ENCODE measurements around the gene SBNO1.

Gene SBNO1

DNA sequence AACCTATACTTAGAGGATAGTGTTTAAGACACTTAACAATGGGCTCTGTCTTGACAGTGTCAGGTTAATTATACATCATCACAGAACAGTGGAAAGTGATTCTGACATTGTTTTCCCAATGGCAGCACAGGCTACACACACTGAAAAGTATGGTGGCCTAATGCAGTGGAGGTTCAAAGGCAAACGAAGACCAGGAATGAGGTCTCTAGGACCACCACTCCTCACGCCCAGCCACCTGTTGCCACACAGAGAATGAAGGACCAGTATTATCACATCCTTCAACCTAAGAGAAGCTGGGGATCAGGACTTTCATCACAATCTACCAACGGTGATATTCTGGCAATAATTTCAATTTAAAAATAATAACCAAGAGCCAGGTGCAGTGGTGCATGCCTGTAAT is 58.4 kb downstream of the SBNO1 start:
- Histone ChIP-seq H3K4me3 (replicated peaks; ENCODE audit: insufficient read depth, low read length) (no peak overlapping the region), H3K27me3 (ENCODE audit: insufficient read depth, poor library complexity, severe bottlenecking) (no peaks in the 10 kb centered on the region), H3K27ac (replicated peaks) (no peak overlapping the region)
- TF ChIP-seq SPI1 (IDR thresholded peaks at IDR 0.05; ENCODE audit: borderline replicate concordance, low read depth) = no peak
- no peak for TF ChIP-seq GABPA (IDR thresholded peaks at IDR 0.05; ENCODE audit: low read depth)
- TF ChIP-seq, protein P1, sequence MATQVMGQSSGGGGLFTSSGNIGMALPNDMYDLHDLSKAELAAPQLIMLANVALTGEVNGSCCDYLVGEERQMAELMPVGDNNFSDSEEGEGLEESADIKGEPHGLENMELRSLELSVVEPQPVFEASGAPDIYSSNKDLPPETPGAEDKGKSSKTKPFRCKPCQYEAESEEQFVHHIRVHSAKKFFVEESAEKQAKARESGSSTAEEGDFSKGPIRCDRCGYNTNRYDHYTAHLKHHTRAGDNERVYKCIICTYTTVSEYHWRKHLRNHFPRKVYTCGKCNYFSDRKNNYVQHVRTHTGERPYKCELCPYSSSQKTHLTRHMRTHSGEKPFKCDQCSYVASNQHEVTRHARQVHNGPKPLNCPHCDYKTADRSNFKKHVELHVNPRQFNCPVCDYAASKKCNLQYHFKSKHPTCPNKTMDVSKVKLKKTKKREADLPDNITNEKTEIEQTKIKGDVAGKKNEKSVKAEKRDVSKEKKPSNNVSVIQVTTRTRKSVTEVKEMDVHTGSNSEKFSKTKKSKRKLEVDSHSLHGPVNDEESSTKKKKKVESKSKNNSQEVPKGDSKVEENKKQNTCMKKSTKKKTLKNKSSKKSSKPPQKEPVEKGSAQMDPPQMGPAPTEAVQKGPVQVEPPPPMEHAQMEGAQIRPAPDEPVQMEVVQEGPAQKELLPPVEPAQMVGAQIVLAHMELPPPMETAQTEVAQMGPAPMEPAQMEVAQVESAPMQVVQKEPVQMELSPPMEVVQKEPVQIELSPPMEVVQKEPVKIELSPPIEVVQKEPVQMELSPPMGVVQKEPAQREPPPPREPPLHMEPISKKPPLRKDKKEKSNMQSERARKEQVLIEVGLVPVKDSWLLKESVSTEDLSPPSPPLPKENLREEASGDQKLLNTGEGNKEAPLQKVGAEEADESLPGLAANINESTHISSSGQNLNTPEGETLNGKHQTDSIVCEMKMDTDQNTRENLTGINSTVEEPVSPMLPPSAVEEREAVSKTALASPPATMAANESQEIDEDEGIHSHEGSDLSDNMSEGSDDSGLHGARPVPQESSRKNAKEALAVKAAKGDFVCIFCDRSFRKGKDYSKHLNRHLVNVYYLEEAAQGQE (IDR thresholded peaks at IDR 0.05; ENCODE audit: insufficient replicate concordance, low read depth) = no peak
- TF ChIP-seq POLR2AphosphoS5 (IDR thresholded peaks at IDR 0.05; ENCODE audit: low read depth) = no peak
- TF ChIP-seq, protein P2, sequence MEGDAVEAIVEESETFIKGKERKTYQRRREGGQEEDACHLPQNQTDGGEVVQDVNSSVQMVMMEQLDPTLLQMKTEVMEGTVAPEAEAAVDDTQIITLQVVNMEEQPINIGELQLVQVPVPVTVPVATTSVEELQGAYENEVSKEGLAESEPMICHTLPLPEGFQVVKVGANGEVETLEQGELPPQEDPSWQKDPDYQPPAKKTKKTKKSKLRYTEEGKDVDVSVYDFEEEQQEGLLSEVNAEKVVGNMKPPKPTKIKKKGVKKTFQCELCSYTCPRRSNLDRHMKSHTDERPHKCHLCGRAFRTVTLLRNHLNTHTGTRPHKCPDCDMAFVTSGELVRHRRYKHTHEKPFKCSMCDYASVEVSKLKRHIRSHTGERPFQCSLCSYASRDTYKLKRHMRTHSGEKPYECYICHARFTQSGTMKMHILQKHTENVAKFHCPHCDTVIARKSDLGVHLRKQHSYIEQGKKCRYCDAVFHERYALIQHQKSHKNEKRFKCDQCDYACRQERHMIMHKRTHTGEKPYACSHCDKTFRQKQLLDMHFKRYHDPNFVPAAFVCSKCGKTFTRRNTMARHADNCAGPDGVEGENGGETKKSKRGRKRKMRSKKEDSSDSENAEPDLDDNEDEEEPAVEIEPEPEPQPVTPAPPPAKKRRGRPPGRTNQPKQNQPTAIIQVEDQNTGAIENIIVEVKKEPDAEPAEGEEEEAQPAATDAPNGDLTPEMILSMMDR (IDR thresholded peaks at IDR 0.05; ENCODE audit: insufficient read depth, low read length) = no peak
- no peak for DNase-seq (ENCODE audit: low read depth in 1 of 2, low spot score in 1 of 2)

DNA sequence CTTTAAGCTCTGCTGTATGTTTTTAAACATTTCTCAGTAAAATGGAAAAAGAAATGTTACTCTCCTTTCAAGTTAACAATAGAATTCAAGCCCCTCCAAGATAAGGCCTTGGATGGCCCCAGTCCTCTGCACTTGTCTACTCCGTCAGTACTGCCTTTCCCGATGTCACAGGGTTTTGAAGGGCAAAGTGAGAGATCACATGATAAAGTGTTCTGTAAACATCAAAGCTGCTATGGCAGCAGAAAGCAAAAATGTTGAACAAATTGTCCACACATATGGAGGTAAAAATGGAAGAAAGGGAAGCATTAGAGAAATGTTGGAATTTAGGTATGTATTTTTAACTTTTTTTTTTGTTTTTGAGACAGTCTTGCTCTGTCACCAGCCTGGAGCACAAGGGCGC is 59.5 kb downstream of the SBNO1 start:
- DNase-seq (ENCODE audit: low read depth in 1 of 2, low spot score in 1 of 2) = no peak
- Histone ChIP-seq H3K27me3 (ENCODE audit: insufficient read depth, poor library complexity, severe bottlenecking) (no peaks in the 10 kb centered on the region), H3K27ac (replicated peaks) (no peak overlapping the region), H3K4me3 (replicated peaks; ENCODE audit: insufficient read depth, low read length) (no peak overlapping the region)
- TF ChIP-seq POLR2AphosphoS5 (IDR thresholded peaks at IDR 0.05; ENCODE audit: low read depth) (no peak), SPI1 (IDR thresholded peaks at IDR 0.05; ENCODE audit: borderline replicate concordance, low read depth) (no peak), GABPA (IDR thresholded peaks at IDR 0.05; ENCODE audit: low read depth) (no peak)
- TF ChIP-seq, protein P2 (IDR thresholded peaks at IDR 0.05; ENCODE audit: insufficient read depth, low read length) = no peak
- TF ChIP-seq, protein P1 (IDR thresholded peaks at IDR 0.05; ENCODE audit: insufficient replicate concordance, low read depth) = no peak

DNA sequence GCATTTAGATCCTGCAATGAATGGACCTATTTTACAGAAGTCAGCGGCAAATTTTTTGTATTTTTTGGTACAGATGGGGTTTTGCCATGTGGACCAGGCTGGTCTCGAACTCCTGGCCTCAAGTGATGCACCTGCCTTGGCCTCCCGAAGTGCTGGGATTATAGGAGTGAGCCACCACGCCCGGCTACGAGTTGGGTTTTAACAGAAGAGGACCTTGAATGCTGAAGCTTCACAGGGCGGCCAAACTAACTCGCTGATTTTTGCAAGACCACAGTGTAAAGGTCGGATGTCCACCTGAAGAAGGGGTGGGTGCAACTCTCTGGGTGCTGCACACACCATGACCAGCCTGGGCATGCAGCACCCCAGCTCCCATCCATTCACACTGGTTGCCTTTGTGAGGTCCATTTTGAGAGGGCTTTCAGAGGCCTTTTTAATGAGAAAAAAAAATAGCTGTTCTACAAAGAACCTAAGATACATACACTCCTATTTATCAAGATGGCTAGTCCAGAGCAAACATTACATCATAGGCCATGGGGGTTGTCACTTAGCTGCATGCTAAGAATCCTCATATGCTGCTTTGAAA is 71.4 kb downstream of the SBNO1 start:
- no peak for TF ChIP-seq POLR2AphosphoS5 (IDR thresholded peaks at IDR 0.05; ENCODE audit: low read depth)
- TF ChIP-seq, protein P1 (IDR thresholded peaks at IDR 0.05; ENCODE audit: insufficient replicate concordance, low read depth) = no peak
- TF ChIP-seq SPI1 (IDR thresholded peaks at IDR 0.05; ENCODE audit: borderline replicate concordance, low read depth) = no peak
- TF ChIP-seq, protein P2 (IDR thresholded peaks at IDR 0.05; ENCODE audit: insufficient read depth, low read length) = no peak
- no peak for TF ChIP-seq GABPA (IDR thresholded peaks at IDR 0.05; ENCODE audit: low read depth)

More for the DNA sequence above, 71.4 kb downstream of the SBNO1 start:
- Histone ChIP-seq H3K4me3 (replicated peaks; ENCODE audit: insufficient read depth, low read length) (no peak overlapping the region), H3K27ac (replicated peaks) (no peak overlapping the region), H3K27me3 (ENCODE audit: insufficient read depth, poor library complexity, severe bottlenecking) (no peaks in the 10 kb centered on the region)
- no peak for DNase-seq (ENCODE audit: low read depth in 1 of 2, low spot score in 1 of 2)

Data from HL-60 (cell line).